PC-9 (cell line): ENCODE data around the gene TRIM27. TPM values are rescaled to one million over a fixed set of nuclear protein-coding genes. Genes with fewer than 3 reads are reported as not detected.
A peak's percentile ranks its signal among the peaks of the same experiment; 100 is the strongest.
"Not testable (repeated sequence)": the region's sequence is repeated elsewhere in the genome, so short reads cannot be mapped to it uniquely, and the experiment has no call there.

Experiments used
- BruUV-seq: library from RNA; stranded (reverse); fragments of 400-500 nt; replicated peaks from 2 replicates; lab custom pipeline; 2021; lab: Mats Ljungman, UMichigan
- CTCF ChIA-PET: fragments of 300-600 bp; sonication (Branson Sonifier 250); formaldehyde crosslinking; loops from one replicate; lab custom pipeline; 2022; ENCODE audit warnings: antibody characterized with exemption; lab: Charles Lee
- POLR2A ChIA-PET: fragments of 300-600 bp; sonication (Branson Sonifier 250); formaldehyde crosslinking; loops from one replicate; lab custom pipeline; 2022; ENCODE audit warnings: antibody characterized with exemption; ENCODE audit not compliant: unreplicated experiment; lab: Charles Lee
- DNase-seq, 2 experiments: peaks; one replicate each; pipeline versions ENCODE4 v3.0.0 to v3.0.0-alpha.2; 2015 to 2022; ENCODE audit warnings: mixed read lengths in 1 of 2
- H2AFZ ChIP-seq: fragments of 200-600 bp; sonication (generic); 2 replicates; pipeline ENCODE4 v1.8.1; 2017; ENCODE audit warnings: antibody characterized with exemption
- H3F3A ChIP-seq: fragments of 200-600 bp; sonication (generic); 2 replicates; pipeline ENCODE4 v1.8.1; 2017; ENCODE audit warnings: antibody characterized with exemption, mild to moderate bottlenecking, low read depth; ENCODE audit not compliant: insufficient read depth
- H3K27ac ChIP-seq: fragments of 200-600 bp; sonication (generic); 2 replicates; pipeline ENCODE4 v1.6.1; 2016; ENCODE audit warnings: mixed run types
- H3K27me3 ChIP-seq: fragments of 200-600 bp; sonication (generic); 2 replicates; pipeline ENCODE4 v1.6.1; 2016; ENCODE audit warnings: low read depth, mixed run types; ENCODE audit not compliant: insufficient read depth
- H3K36me3 ChIP-seq: fragments of 200-600 bp; sonication (generic); 2 replicates; pipeline ENCODE4 v1.6.1; 2016; ENCODE audit warnings: low read depth, mixed run types
- H3K4me1 ChIP-seq: fragments of 200-600 bp; sonication (generic); replicated peaks from 2 replicates; pipeline ENCODE4 v1.6.1; 2016; ENCODE audit warnings: mixed run types; ENCODE audit not compliant: insufficient read depth
- H3K4me2 ChIP-seq: fragments of 200-600 bp; sonication (generic); 2 replicates; pipeline ENCODE4 v1.6.1; 2017; ENCODE audit warnings: mixed run types
- H3K4me3 ChIP-seq: fragments of 200-600 bp; sonication (generic); 2 replicates; pipeline ENCODE4 v1.6.1; 2016; ENCODE audit warnings: mixed run types
- H3K79me2 ChIP-seq: fragments of 200-600 bp; sonication (generic); 2 replicates; pipeline ENCODE4 v1.6.1; 2017; ENCODE audit warnings: low read depth, mixed run types
- H3K9me2 ChIP-seq: fragments of 200-600 bp; sonication (generic); 2 replicates; pipeline ENCODE4 v1.8.1; 2017; ENCODE audit warnings: mild to moderate bottlenecking; ENCODE audit not compliant: insufficient read depth
- H3K9me3 ChIP-seq: fragments of 200-600 bp; sonication (generic); 2 replicates; pipeline ENCODE4 v1.8.1; 2016; ENCODE audit warnings: low read depth; ENCODE audit not compliant: insufficient read depth
- H4K20me1 ChIP-seq: fragments of 200-600 bp; sonication (generic); 2 replicates; pipeline ENCODE4 v1.8.1; 2017; ENCODE audit not compliant: insufficient read depth
- EZH2 ChIP-seq: fragments of 200-600 bp; sonication (generic); IDR thresholded peaks from 2 replicates; pipeline ENCODE4 v1.8.0; 2017; ENCODE audit warnings: antibody characterized with exemption, low read depth
- intact Hi-C: fragments of 100-400 bp; cut with micrococcal nuclease; formaldehyde crosslinking; loops from one replicate; pipeline ENCODE4 v1.10.0; 2022; ENCODE audit not compliant: unreplicated experiment
- total RNA-seq: library from RNA; stranded (reverse); gene quantifications from 2 replicates; pipeline ENCODE4 v1.2.3, GENCODE V29; 2021
- TF ChIP-seq, protein P1 (sequence below): fragments of 200-600 bp; sonication (generic); conservative IDR thresholded peaks from 2 replicates; pipeline ENCODE4 v1.6.1; 2017; ENCODE audit warnings: mixed run types, antibody characterized with exemption, mild to moderate bottlenecking, moderate library complexity

The TRIM27 gene
- total RNA-seq, 1 experiment from 2014 or later = 86.2 TPM

DNA sequence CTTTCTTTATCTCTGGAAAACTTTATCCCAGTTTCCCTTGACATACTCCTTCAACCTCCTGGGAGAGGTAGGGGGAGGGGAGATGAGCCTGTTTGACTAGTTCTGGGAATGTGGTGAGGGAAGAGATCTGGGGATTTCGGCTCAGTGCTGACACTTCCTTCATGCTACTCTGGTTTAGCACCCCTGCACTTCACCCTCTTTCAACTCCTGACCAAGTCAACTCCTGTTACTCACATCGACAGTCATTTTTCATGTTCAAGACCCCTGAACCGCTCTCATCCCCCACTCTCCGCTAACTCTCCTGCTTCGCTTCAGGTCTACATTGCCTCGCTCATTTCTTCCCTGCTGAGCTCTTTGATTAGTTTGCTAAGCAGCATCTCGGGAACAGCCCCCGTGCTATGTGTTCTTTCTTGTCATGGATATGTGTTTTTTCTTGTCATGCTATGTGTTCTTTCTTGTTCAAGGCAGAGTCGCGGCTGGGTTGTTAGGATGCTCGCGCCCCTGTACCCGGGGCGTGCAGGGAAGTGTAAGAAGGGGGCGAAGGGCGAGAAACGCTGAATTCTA lies 16.6 kb upstream of the TRIM27 start:
- BruUV-seq = no TSS peak
- peak overlapping the region; percentile 76 for H3K27ac ChIP-seq
- intact Hi-C loops = loop anchor here (5.0 kb wide), 3 partner anchors 58 to 253 kb away; no protein-coding TSS in a partner anchor
- no peaks in the 10 kb centered on the region for H3K9me3 ChIP-seq
- peaks cover 34% of the 10 kb centered on the region for H3F3A ChIP-seq
- ChIA-PET CTCF (interaction anchor here (0.5 to 0.6 kb wide), 2 partner anchors 27 to 40 kb away, joined by 8 to 10 read pairs; no protein-coding TSS in a partner anchor), POLR2A (interaction anchor here (0.6 to 1.1 kb wide), 2 partner anchors 44 to 45 kb away, joined by 3 to 6 read pairs; no protein-coding TSS in a partner anchor)
- peak overlapping the region; percentile 65 for H3K4me3 ChIP-seq
- TF ChIP-seq, protein P1, sequence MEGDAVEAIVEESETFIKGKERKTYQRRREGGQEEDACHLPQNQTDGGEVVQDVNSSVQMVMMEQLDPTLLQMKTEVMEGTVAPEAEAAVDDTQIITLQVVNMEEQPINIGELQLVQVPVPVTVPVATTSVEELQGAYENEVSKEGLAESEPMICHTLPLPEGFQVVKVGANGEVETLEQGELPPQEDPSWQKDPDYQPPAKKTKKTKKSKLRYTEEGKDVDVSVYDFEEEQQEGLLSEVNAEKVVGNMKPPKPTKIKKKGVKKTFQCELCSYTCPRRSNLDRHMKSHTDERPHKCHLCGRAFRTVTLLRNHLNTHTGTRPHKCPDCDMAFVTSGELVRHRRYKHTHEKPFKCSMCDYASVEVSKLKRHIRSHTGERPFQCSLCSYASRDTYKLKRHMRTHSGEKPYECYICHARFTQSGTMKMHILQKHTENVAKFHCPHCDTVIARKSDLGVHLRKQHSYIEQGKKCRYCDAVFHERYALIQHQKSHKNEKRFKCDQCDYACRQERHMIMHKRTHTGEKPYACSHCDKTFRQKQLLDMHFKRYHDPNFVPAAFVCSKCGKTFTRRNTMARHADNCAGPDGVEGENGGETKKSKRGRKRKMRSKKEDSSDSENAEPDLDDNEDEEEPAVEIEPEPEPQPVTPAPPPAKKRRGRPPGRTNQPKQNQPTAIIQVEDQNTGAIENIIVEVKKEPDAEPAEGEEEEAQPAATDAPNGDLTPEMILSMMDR = no peak
- no peak for TF ChIP-seq EZH2
- H3K9me2 ChIP-seq = no peaks in the 10 kb centered on the region
- DNase-seq = peak; percentile 55 to 60
- no peaks in the 10 kb centered on the region for H4K20me1 ChIP-seq
- peaks cover 23% of the 10 kb centered on the region for H3K4me1 ChIP-seq
- peak overlapping the region; percentile 87 for H3K4me2 ChIP-seq
- H3K36me3 ChIP-seq = no peaks in the 10 kb centered on the region
- no peaks in the 10 kb centered on the region for H3K79me2 ChIP-seq
- peak overlapping the region; percentile 87 for H2AFZ ChIP-seq
- H3K27me3 ChIP-seq = no peaks in the 10 kb centered on the region

DNA sequence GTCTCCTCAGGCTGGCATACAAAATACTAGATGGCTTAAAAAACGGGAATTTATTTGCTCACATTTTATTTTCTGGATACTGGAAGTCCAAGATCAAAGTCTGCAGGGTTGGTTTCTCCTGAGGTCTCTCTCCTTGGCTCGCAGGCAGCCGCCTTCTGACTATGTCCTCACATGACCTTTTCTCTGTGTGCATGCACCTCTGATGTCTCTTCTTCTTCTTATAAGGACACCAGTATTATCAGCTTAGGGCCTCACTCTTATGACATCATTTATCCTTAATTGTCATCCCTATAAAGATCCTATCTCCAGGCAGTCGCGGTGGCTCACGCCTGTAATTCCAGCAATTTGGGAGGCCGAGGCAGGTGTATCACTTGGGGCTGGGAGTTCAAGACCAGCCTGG lies 9.3 kb upstream of the TRIM27 start:
- no peaks in the 10 kb centered on the region for H4K20me1 ChIP-seq
- intact Hi-C loops = no loop called here
- ChIA-PET CTCF (no interaction called here), POLR2A (no interaction called here)
- H3K27me3 ChIP-seq = no peaks in the 10 kb centered on the region
- H3K9me3 ChIP-seq = no peaks in the 10 kb centered on the region
- H2AFZ ChIP-seq = no peak overlapping the region
- H3K9me2 ChIP-seq = no peaks in the 10 kb centered on the region
- H3K27ac ChIP-seq = no peak overlapping the region
- no peak overlapping the region for H3K4me2 ChIP-seq
- no peaks in the 10 kb centered on the region for H3F3A ChIP-seq
- no peak overlapping the region for H3K4me3 ChIP-seq
- TF ChIP-seq EZH2 = no peak
- TF ChIP-seq, protein P1 = no peak
- no peaks in the 10 kb centered on the region for H3K79me2 ChIP-seq
- H3K36me3 ChIP-seq = no peaks in the 10 kb centered on the region
- no peaks in the 10 kb centered on the region for H3K4me1 ChIP-seq
- DNase-seq = no peak
- BruUV-seq = no TSS peak

DNA sequence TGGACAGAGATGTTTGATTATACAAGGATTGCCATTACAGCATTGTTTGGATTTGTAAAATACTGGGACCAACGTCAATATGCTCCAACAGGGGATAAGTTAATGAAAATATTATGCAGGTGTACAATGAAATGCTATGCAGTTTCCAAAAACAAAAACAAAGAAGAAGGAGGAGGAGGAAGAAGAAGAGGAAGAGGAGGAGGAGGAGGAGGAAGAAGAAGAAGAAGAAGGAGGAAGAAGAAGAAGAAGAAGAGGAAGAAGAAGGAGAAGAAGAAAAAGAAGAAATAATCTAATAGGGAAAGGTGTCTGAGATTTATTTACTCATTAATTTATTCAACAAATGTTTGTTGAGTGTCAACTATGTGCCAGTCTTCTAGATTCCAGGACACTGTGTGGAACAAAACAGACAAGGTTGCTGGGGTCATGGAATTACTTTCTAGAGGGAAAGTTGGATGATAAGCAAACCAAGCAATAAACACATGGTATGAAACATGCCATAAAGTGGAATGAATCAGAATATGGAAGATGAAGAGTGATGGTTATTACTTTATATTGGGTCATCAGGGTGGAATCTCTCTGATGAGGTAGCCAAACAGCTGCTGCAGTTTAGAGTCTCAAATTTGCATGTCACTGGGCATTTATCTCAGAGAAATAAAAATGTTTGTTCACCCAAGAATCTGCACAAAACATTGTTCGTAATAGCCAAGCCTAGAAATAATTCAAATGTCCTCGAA lies 6.3 kb upstream of the TRIM27 start:
- no TSS peak for BruUV-seq

DNA sequence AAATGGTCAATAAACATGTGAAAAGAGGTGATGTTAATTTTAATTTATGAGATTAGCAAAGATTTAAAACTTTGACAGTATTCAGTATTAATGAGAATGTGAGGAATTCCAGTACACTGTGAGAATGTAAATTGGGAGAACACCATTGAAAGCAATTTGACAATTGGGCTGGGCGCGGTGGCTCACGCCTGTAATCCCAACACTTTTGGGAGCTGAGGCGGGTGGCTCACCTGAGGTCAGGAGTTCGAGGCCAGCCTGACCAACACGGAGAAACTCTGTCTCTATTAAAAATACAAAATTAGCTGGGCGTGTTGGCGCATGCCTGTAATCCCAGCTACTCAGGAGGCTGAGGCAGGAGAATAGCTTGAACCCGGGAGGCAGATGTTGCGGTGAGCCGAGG lies 5.6 kb upstream of the TRIM27 start:
- H3K9me2 ChIP-seq, H3K79me2 ChIP-seq, H3K27me3 ChIP-seq, POLR2A ChIA-PET, H3K36me3 ChIP-seq, CTCF ChIA-PET, H3K4me3 ChIP-seq, H3K9me3 ChIP-seq, H3K4me2 ChIP-seq, intact Hi-C loops, H4K20me1 ChIP-seq, BruUV-seq, H3K27ac ChIP-seq, H2AFZ ChIP-seq, DNase-seq: not testable (repeated sequence)
- H3F3A ChIP-seq = peaks cover 10% of the 10 kb centered on the region; the same call in 1 of the 2 replicates
- peaks cover 11% of the 10 kb centered on the region for H3K4me1 ChIP-seq

More for the DNA sequence above, 6.3 kb upstream of the TRIM27 start:
- H2AFZ ChIP-seq = no peak overlapping the region
- H3K4me3 ChIP-seq = no peak overlapping the region
- H4K20me1 ChIP-seq = no peaks in the 10 kb centered on the region
- ChIA-PET CTCF (no interaction called here), POLR2A (no interaction called here)
- no peak overlapping the region for H3K4me2 ChIP-seq
- no peaks in the 10 kb centered on the region for H3K27me3 ChIP-seq
- no peaks in the 10 kb centered on the region for H3K36me3 ChIP-seq
- H3F3A ChIP-seq = peaks cover 3% of the 10 kb centered on the region; the same call in 1 of the 2 replicates
- TF ChIP-seq, protein P1 = no peak
- TF ChIP-seq EZH2 = no peak
- intact Hi-C loops = no loop called here
- DNase-seq = no peak
- H3K27ac ChIP-seq = no peak overlapping the region
- H3K9me2 ChIP-seq = no peaks in the 10 kb centered on the region
- peaks cover 4% of the 10 kb centered on the region for H3K4me1 ChIP-seq
- no peaks in the 10 kb centered on the region for H3K79me2 ChIP-seq
- H3K9me3 ChIP-seq = no peaks in the 10 kb centered on the region
